NOMO-1 (cell line): ENCODE results near the gene DHX32.

ENCODE experiments used
- DNase-seq, 2 experiments: peaks; one replicate each; lab custom pipeline; 2025; ENCODE audit not compliant: unreplicated experiment in 2 of 2; lab: John Stamatoyannopoulos, UW

Gene DHX32

GRCh38 chr10:125850766-125851731, 30.0 kb downstream of the DHX32 start:
- DNase-seq: no peak

GRCh38 chr10:125849448-125849847, 31.6 kb downstream of the DHX32 start:
- no peak for DNase-seq

DNA sequence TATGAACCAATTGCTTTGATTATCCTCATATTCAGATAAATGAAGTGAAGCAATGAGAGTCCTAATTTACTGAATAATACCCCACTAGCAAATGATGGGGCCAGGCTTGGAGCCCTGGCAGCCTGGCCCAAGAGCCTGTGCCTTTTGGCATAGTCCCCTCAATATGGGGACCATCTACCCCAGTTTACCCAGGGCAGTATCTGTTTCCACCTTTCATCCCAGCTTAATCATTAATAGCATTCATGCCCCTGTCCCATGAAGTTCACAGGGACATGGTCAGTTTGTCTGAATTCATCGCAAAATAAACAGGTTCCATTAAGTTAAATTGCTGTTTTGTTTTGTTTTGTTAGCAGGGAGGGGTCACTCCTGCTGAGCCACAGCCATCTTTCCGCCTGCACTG, 32.2 kb downstream of the DHX32 start:
- no peak for DNase-seq

DNA sequence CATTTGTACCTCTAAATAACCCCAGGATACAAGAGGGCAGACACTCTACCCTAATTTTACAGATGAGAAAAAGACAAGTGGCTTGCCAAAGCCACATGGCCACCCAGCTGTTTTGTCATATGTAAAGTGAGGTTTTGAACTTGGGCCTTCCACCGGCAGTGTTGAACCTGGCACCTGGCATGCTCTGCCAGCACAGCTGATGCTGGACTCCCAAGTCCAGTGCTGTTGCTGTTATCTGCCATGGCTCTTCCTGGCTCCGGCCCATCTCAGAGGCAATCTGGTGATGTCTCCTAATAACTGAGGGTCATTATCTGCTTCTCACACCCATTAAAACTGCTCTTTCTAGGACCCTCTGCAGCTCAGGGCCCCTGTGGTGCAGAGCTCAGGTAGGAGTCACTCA, 32.7 kb downstream of the DHX32 start:
- no peak for DNase-seq

GRCh38 chr10:125846894-125847293, 34.2 kb downstream of the DHX32 start:
- no peak for DNase-seq

DNA sequence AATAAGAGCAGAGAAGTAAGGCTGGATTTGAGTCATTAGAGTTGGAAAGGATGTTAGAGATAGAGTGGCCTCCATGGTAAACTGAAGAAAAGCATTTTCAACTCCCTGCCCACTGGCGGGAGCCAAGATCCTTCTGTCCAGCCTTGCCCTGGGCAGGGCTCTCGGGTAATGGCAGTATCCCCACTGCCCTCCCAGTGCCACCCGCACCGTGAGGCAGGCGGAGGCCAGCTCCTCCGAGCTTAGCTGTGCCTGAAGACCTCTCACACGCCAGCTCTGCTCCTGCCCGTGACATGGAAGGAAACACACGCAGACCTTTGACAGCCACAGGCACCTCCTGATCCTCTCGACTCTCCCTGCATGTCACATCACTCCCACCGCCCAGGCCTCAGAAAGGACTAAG, 35.5 kb downstream of the DHX32 start:
- DNase-seq: no peak

DNA sequence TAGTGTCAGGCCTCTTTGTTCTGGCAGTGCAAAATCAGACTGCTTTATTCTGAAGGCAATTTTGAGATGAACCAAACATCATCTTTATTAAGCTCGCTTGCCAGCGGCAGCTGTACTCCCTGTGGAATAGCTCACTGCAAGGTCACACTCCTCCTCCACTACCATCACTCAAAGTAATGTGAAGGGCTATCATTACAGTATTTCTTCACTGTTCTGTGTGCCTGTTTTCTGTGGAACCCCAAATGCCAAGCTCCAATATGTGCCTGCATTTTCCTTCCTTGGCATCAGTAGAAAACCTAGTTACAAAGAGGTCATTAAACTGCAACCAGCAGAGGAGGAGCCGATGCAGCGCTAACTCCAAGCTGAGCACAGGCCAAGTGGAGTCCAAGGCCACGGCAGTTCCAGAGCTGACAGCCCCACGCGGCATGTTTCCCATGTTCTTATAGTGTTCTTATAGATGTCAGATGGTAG, 36.3 kb downstream of the DHX32 start:
- no peak for DNase-seq

- DNase-seq: no peak
These were observed 37.3 kb downstream of the DHX32 start for GRCh38 chr10:125843603-125844329.

DNA sequence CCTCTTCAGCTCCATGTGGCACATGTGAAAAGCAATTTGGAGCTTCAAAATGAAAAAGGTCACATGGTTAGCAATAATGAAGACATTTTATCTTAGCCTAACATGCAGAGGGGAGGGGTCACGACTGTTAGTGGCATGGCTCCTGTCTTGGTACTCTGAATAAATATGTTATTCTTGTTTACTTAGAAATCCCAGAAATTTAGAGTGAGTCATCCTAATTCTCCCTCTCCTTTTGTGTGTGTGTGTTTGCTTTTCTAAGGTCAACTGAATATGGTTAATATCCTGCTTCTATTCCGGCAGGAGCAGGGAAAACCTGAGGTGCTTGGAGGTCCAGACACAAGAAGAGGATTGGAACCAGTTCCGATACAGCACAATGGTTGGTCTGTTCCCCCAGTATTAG, 40.1 kb downstream of the DHX32 start:
- no peak for DNase-seq

GRCh38 chr10:125840406-125840805, 40.7 kb downstream of the DHX32 start:
- DNase-seq: no peak

DNA sequence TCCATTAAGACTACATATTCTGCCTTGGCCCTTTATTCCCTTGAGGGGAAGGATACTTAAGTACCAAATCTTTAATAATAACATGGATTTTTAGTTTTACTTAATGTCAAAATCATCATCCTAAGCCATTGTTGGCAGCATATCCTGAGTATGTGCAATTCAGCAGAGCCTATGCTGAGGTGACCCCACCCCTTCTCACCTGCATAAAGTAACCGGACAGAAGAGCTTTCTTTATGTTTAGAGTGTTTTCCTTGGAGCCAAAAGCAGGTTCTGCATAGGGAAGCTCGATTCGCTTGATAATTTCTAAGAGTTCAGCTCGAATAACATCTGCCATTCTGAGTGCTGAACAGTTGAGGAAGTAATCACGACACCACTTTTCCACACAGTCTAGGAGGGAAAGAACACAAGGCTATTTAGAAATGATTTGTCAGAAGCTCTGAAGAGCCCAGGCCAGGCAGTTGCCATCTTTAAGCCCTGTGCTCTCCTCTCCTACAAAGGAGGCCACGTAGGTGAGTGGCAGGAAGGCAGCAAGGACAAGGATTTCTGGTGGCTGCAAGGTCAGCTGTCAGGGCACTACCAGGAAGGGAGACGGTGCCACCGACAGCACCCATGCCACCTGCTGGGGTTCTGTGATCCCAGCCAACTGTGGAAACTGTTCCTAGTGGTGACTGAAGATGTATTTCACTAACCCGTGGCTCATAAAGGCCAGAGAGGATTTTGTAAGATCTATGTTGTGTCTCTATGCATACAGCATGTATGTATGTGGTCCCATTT, 42.1 kb downstream of the DHX32 start:
- no peak for DNase-seq

DNA sequence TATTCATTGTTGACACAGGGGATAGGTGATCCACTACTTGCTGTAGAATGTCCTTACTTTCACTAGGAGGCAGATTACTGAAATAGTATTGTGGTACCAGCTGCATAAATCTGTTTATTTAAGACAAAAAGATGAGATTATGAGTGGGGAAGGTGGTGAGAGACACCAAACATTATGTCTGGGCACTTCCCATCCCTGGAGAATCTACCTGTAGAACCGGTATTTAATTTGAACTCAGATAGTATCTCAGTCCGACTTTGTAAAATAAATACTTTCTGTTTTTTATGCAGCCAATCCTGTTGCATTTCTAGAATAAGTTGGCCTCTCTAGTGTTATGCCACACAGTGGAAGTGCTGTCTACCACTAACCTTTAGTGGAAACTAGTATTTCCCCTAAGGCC, 44.3 kb downstream of the DHX32 start:
- no peak for DNase-seq

DNA sequence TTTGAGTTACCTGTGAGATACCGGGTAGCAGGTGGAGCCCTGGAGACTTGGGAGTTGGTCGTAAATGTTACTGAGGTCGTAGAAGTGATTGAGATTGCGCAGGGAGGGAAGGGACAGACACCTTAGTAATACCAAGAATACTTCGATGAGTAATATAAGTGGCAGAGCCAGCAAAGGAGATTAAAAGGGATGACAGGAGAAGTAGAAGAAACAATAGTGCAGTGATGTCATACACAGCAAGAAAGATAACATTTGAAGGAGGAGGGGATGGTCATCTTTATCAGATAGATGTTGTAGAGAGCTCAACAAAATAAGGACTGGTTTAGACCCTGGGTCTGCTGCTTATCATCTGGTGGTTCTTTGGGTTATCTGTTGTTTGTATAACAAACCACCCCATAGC, 52.8 kb downstream of the DHX32 start:
- no peak for DNase-seq

DNA sequence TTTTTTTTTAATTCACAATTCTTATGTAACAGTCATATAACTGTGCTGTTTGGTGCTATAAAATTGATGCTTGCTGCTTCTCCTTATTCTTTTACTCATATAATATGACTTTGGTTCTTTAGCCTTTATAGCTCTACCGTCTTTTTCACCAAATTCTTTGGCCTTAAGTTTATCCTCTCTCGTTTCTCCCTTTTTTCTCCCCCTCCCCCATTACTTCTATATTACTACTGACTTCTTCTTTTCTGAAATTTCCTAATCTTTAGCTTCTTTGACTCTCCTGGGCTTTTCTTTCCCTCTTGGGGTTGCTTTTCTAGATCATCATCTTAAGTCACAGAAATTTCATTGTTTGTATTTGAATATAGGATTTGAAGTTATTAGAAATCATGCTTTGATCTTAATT, 54.0 kb downstream of the DHX32 start:
- peak; percentile 18 to 41 for DNase-seq

GRCh38 chr10:125824736-125825135, 56.4 kb downstream of the DHX32 start:
- DNase-seq: peak in 1 of 2 experiments; percentile 8

DNA sequence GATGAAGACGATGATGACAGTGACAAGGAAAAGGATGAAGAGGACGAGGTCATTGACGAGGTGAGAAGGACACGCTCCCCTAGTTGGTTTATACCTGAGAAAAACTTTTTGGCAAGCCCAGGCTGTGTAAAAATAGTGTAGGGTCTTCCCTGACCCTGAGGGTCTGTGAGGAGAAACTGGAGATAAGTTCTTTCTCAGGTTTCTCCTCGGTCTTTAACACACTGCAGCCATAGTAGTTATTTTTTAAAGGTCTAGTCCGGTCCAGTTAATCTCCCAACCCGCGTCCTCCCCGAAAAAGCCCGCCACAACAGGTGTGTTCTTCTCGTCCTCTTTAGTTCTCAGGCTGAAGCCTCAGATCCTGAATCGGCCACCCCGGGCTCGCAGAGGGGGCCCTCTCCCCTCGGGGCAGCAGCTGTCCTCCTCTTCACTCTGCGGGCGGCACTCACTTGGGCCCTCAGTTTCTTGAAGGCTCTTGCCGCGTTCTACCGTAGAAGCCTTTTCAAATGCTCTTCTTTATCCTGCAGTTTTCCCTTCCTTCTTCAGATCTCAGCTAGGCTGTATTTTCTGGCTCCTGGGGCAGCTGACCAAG, 57.3 kb downstream of the DHX32 start:
- DNase-seq: no peak

GRCh38 chr10:125822878-125823662, 58.0 kb downstream of the DHX32 start, which contains the start of the genes BCCIP and UROS:
TSS of gene BCCIP (plus strand) at chr10:125823546. CDS start at chr10:125823558, 12 bp downstream.
TSS of gene UROS (minus strand) at chr10:125823258. CDS start at chr10:125816499, 6,759 bp downstream.
- DNase-seq: peak; percentile 85 to 87

- no peak for DNase-seq
These were observed 60.4 kb downstream of the DHX32 start for GRCh38 chr10:125820701-125821100.

- DNase-seq: no peak
These were observed 63.6 kb downstream of the DHX32 start for GRCh38 chr10:125817337-125817946.
